ENCODE measurements around the gene FAM13A. TPM values are rescaled to one million over a fixed set of nuclear protein-coding genes. Genes with fewer than 3 reads are reported as not detected.

FAM13A gene
- total and polyA plus RNA-seq, 10 of the 15 experiments (the other 5 are each of a cell fraction or from before 2014, with no cell fraction given): 0.05 to 1.8 (median 0.27) TPM; not detected in 1

DNA sequence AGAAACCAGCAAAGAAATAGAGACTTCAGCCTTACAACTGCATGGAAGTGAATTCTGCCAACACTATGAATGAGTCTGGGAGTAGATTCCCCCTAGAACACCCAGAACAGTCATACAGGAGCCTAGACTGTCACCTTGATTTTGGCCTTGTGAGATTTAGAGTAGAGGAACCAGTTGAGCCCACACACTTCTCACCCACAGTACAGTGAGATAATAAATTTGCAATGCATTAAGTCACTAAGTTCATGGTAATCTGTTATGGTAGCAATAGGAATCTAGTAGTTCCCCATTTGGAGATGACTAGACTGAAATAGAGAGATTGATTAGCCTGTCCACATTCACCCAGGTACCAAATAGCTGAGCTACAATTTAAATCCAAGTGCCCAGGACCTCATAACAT is 59.0 kb downstream of the FAM13A start (continued):
- TF ChIP-seq TCF3 (IDR thresholded peaks at IDR 0.05; ENCODE audit: borderline replicate concordance, insufficient read depth, low read depth, low read length) (no peak), BMI1 (IDR thresholded peaks at IDR 0.05; ENCODE audit: borderline replicate concordance) (no peak), ZNF217 (IDR thresholded peaks at IDR 0.05) (no peak), MXI1 (IDR thresholded peaks at IDR 0.05; ENCODE audit: low read depth, low read length) (no peak), NFYB (IDR thresholded peaks at IDR 0.05; ENCODE audit: insufficient read depth, low read depth, low read length) (no peak), LARP7 (IDR thresholded peaks at IDR 0.05) (no peak)
- TF ChIP-seq, protein P1, sequence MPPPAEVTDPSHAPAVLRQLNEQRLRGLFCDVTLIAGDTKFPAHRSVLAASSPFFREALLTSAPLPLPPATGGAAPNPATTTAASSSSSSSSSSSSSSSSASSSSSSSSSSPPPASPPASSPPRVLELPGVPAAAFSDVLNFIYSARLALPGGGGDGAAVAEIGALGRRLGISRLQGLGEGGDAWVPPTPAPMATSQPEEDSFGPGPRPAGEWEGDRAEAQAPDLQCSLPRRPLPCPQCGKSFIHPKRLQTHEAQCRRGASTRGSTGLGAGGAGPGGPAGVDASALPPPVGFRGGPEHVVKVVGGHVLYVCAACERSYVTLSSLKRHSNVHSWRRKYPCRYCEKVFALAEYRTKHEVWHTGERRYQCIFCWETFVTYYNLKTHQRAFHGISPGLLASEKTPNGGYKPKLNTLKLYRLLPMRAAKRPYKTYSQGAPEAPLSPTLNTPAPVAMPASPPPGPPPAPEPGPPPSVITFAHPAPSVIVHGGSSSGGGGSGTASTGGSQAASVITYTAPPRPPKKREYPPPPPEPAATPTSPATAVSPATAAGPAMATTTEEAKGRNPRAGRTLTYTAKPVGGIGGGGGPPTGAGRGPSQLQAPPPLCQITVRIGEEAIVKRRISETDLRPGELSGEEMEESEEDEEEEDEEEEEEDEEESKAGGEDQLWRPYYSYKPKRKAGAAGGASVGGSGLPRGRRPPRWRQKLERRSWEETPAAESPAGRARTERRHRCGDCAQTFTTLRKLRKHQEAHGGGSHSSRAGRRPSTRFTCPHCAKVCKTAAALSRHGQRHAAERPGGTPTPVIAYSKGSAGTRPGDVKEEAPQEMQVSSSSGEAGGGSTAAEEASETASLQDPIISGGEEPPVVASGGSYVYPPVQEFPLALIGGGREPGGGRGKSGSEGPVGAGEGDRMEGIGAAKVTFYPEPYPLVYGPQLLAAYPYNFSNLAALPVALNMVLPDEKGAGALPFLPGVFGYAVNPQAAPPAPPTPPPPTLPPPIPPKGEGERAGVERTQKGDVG (CRISPR knock-in tag; IDR thresholded peaks at IDR 0.05): no peak

GRCh38 chr4:88995874-88996273 is 61.1 kb downstream of the FAM13A start:
- intact Hi-C loops (cut with micrococcal nuclease; ENCODE audit: unreplicated experiment): no loop called here
- Histone ChIP-seq H2AFZ (ENCODE audit: control insufficient read depth, low read depth, low read length) (no peak overlapping the region), H3K9ac (ENCODE audit: control insufficient read depth, insufficient read depth, low read length) (no peak overlapping the region), H3K36me3 (ENCODE audit: control insufficient read depth in 2 of 2, insufficient read depth in 2 of 2, low read length in 1 of 2) (no peaks in the 10 kb centered on the region), H3K27ac (ENCODE audit: control insufficient read depth, insufficient read depth) (no peak overlapping the region), H3K79me2 (ENCODE audit: control insufficient read depth, insufficient read depth, low read length) (no peaks in the 10 kb centered on the region), H3K9me3 (replicated peaks; ENCODE audit: control insufficient read depth, insufficient read depth, low read length) (no peaks in the 10 kb centered on the region), H4K20me1 (ENCODE audit: control insufficient read depth, insufficient read depth) (no peaks in the 10 kb centered on the region), H3K4me1 (ENCODE audit: control insufficient read depth, insufficient read depth, low read length) (no peaks in the 10 kb centered on the region), H3K27me3 (replicated peaks in 1 of 2; ENCODE audit: control insufficient read depth in 2 of 2, insufficient read depth in 2 of 2, low read length in 1 of 2) (no peaks in the 10 kb centered on the region), H3K4me3 (no peak overlapping the region), H3K4me2 (ENCODE audit: control insufficient read depth, insufficient read depth) (no peak overlapping the region)
- ATAC-seq (no peak), FAIRE-seq (no peak), DNase-seq (ENCODE audit: low read depth, low spot score) (no peak)
- ChIA-PET SMC1A (ENCODE audit: uncharacterized antibody, unreplicated experiment) (interaction anchor here (1.2 to 1.3 kb wide), 2 partner anchors 22 to 27 kb away, joined by 3 to 7 read pairs; no protein-coding TSS in a partner anchor), POLR2A (no interaction called here), CTCF (no interaction called here), RAD21 (ENCODE audit: unreplicated experiment) (no interaction called here)
- TF ChIP-seq, protein P2, sequence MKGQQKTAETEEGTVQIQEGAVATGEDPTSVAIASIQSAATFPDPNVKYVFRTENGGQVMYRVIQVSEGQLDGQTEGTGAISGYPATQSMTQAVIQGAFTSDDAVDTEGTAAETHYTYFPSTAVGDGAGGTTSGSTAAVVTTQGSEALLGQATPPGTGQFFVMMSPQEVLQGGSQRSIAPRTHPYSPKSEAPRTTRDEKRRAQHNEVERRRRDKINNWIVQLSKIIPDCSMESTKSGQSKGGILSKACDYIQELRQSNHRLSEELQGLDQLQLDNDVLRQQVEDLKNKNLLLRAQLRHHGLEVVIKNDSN (IDR thresholded peaks at IDR 0.05; ENCODE audit: borderline replicate concordance, extremely low read length, insufficient read depth, low read depth, low read length): no peak
- no peak for TF ChIP-seq NFYB (IDR thresholded peaks at IDR 0.05; ENCODE audit: insufficient read depth, low read depth, low read length)
- no peak for TF ChIP-seq FOXM1 (IDR thresholded peaks at IDR 0.05; ENCODE audit: low read depth, low read length)
- no peak for TF ChIP-seq NR2C2 (IDR thresholded peaks at IDR 0.05; ENCODE audit: borderline replicate concordance, control insufficient read depth, insufficient read length, low read depth)
- no peak for TF ChIP-seq SREBF1 (IDR thresholded peaks at IDR 0.05; ENCODE audit: low read length)
- no peak for TF ChIP-seq E2F4 (IDR thresholded peaks at IDR 0.05; ENCODE audit: low read depth, low read length)
- 92% methylated on average over 1 of the region's 1 CpG for WGBS (ENCODE audit: insufficient coverage, insufficient replicate concordance, low lambda C conversion rate, missing lambda C conversion rate)
- BruUV-seq (replicated peaks): no TSS peak
- in situ Hi-C loops (cut with MboI): no loop called here

Measured in GM12878 (cell line).